IMR-90 (cell line): ENCODE results near the gene IFT74. TPM values are rescaled to one million over a fixed set of nuclear protein-coding genes. Genes with fewer than 3 reads are reported as not detected.

ENCODE experiments used
- ATAC-seq: fragments of 200-7000 bp; cut with Tn5 transposase; 2 replicates; pipeline ENCODE4 v1.9.1; 2020; ENCODE audit warnings: low read depth, mild to moderate bottlenecking, moderate library complexity
- BruUV-seq: library from RNA; stranded (reverse); fragments of 400-500 nt; replicated peaks from 2 replicates; lab custom pipeline; 2021; lab: Mats Ljungman, UMichigan
- CTCF ChIA-PET: fragments of 300-600 bp; formaldehyde crosslinking; extraction: SDS; loops from one replicate; lab custom pipeline; 2021; ENCODE audit warnings: antibody characterized with exemption; lab: Yijun Ruan, JAX
- POLR2A ChIA-PET: fragments of 300-600 bp; sonication (Branson Sonifier 250); formaldehyde crosslinking; loops from one replicate; lab custom pipeline; 2022; ENCODE audit warnings: antibody characterized with exemption; ENCODE audit not compliant: unreplicated experiment; lab: Charles Lee
- DNase-seq: peaks from one replicate; pipeline ENCODE4 v3.0.0; 2013
- H2AFZ ChIP-seq: replicated peaks from 2 replicates; pipeline ENCODE3; 2013; ENCODE audit warnings: low read length, mild to moderate bottlenecking; ENCODE audit not compliant: poor library complexity
- H2AK5ac ChIP-seq: 2 replicates; pipeline ENCODE4 v1.6.1; 2013; ENCODE audit warnings: low read depth, low read length, inconsistent platforms
- H2AK9ac ChIP-seq: replicated peaks from 2 replicates; pipeline ENCODE3; 2013; ENCODE audit warnings: mild to moderate bottlenecking, low read depth, low read length, moderate library complexity; ENCODE audit not compliant: poor library complexity
- H2BK120ac ChIP-seq: 2 replicates; pipeline ENCODE4 v1.6.1; 2013; ENCODE audit warnings: low read depth, low read length, inconsistent platforms
- H2BK15ac ChIP-seq: 3 replicates; pipeline ENCODE4 v1.6.1; 2013; ENCODE audit warnings: low read depth, low read length, inconsistent platforms
- H2BK20ac ChIP-seq: 2 replicates; pipeline ENCODE4 v1.6.1; 2013; ENCODE audit warnings: low read depth, mild to moderate bottlenecking, inconsistent platforms, low read length, moderate library complexity
- H2BK5ac ChIP-seq: 2 replicates; pipeline ENCODE4 v1.6.1; 2013; ENCODE audit warnings: mild to moderate bottlenecking, low read depth, low read length, inconsistent platforms; ENCODE audit not compliant: poor library complexity, severe bottlenecking
- H3K14ac ChIP-seq: replicated peaks from 2 replicates; pipeline ENCODE4 v1.6.1; 2013; ENCODE audit warnings: low read depth, low read length, inconsistent platforms
- H3K18ac ChIP-seq: 2 replicates; pipeline ENCODE4 v1.6.1; 2013; ENCODE audit warnings: low read depth, low read length, control low read depth
- H3K23ac ChIP-seq: 2 replicates; pipeline ENCODE4 v1.6.1; 2013; ENCODE audit warnings: low read depth, low read length, inconsistent platforms
- H3K27ac ChIP-seq: 2 replicates; pipeline ENCODE4 v1.5.1; 2013; ENCODE audit warnings: mild to moderate bottlenecking, control low read depth, low read length; ENCODE audit not compliant: insufficient read depth
- H3K27me3 ChIP-seq: 2 replicates; pipeline ENCODE4 v1.6.1; 2013; ENCODE audit warnings: low read length; ENCODE audit not compliant: control insufficient read depth, insufficient read depth
- H3K36me3 ChIP-seq: 2 replicates; pipeline ENCODE4 v1.6.1; 2013; ENCODE audit warnings: low read length, mixed read lengths; ENCODE audit not compliant: control insufficient read depth, insufficient read depth
- H3K4ac ChIP-seq: 2 replicates; pipeline ENCODE4 v1.6.1; 2013; ENCODE audit warnings: low read depth, low read length, inconsistent platforms
- H3K4me1 ChIP-seq: 2 replicates; pipeline ENCODE4 v1.6.1; 2013; ENCODE audit warnings: low read length, mixed read lengths; ENCODE audit not compliant: control insufficient read depth, insufficient read depth
- H3K4me2 ChIP-seq: 2 replicates; pipeline ENCODE4 v1.6.1; 2013; ENCODE audit warnings: low read depth, mild to moderate bottlenecking, control low read depth, low read length, moderate library complexity
- H3K4me3 ChIP-seq: 2 replicates; pipeline ENCODE4 v1.5.1; 2013; ENCODE audit warnings: low read depth, mild to moderate bottlenecking, control low read depth, low read length, moderate library complexity; ENCODE audit not compliant: insufficient read depth
- H3K56ac ChIP-seq: 2 replicates; pipeline ENCODE4 v1.6.1; 2013; ENCODE audit warnings: low read length, inconsistent platforms; ENCODE audit not compliant: insufficient read depth; ENCODE audit errors: extremely low read depth
- H3K79me1 ChIP-seq, 2 experiments: 2 replicates each; pipeline ENCODE4 v1.6.1; 2013; ENCODE audit warnings: low read length in 2 of 2, inconsistent platforms in 1 of 2, low read depth in 1 of 2
- H3K9ac ChIP-seq: 2 replicates; pipeline ENCODE4 v1.6.1; 2013; ENCODE audit warnings: low read depth, low read length, control low read depth
- H3K9me1 ChIP-seq: 2 replicates; pipeline ENCODE4 v1.6.1; 2013; ENCODE audit warnings: low read length, inconsistent platforms; ENCODE audit not compliant: insufficient read depth
- H3K9me3 ChIP-seq: 2 replicates; pipeline ENCODE4 v1.6.1; 2013; ENCODE audit warnings: low read length; ENCODE audit not compliant: control insufficient read depth, insufficient read depth
- H4K20me1 ChIP-seq: 2 replicates; pipeline ENCODE4 v1.6.1; 2013; ENCODE audit warnings: low read length, inconsistent platforms; ENCODE audit not compliant: insufficient read depth
- H4K5ac ChIP-seq: 2 replicates; pipeline ENCODE4 v1.6.1; 2013; ENCODE audit warnings: mild to moderate bottlenecking, low read depth, low read length, control low read depth
- H4K8ac ChIP-seq, 2 experiments: 2 replicates each; pipeline ENCODE4 v1.6.1; 2013; ENCODE audit warnings: low read depth in 2 of 2, low read length in 2 of 2, control low read depth in 1 of 2, inconsistent platforms in 1 of 2
- H4K91ac ChIP-seq: 2 replicates; pipeline ENCODE4 v1.6.1; 2013; ENCODE audit warnings: low read depth, low read length, inconsistent platforms; ENCODE audit not compliant: insufficient read depth
- BHLHE40 ChIP-seq: fragments of 150-350 bp; IDR thresholded peaks from 2 replicates; pipeline ENCODE4 v1.6.1; 2016; ENCODE audit warnings: mild to moderate bottlenecking, low read depth, low read length
- CEBPB ChIP-seq: IDR thresholded peaks from 2 replicates; pipeline ENCODE4 v1.6.1; 2012; ENCODE audit warnings: low read depth, low read length, improper control_type of control experiment
- FOS ChIP-seq: fragments of 150-350 bp; IDR thresholded peaks from 2 replicates; pipeline ENCODE4 v1.6.1; 2016; ENCODE audit warnings: low read depth, low read length
- MAFK ChIP-seq: IDR thresholded peaks from 2 replicates; pipeline ENCODE4 v1.6.1; 2012; ENCODE audit warnings: low read depth, low read length, improper control_type of control experiment
- MAZ ChIP-seq: IDR thresholded peaks from 2 replicates; pipeline ENCODE4 v1.6.1; 2012; ENCODE audit warnings: low read depth, mild to moderate bottlenecking, low read length, improper control_type of control experiment, moderate library complexity, borderline replicate concordance
- MXI1 ChIP-seq: IDR thresholded peaks from 2 replicates; pipeline ENCODE4 v1.6.1; 2012; ENCODE audit warnings: low read depth, mild to moderate bottlenecking, low read length, moderate library complexity, borderline replicate concordance
- NFE2L2 ChIP-seq: fragments of 150-350 bp; IDR thresholded peaks from 2 replicates; pipeline ENCODE4 v1.6.1; 2016; ENCODE audit warnings: low read depth, mild to moderate bottlenecking, low read length
- POLR2A ChIP-seq: IDR thresholded peaks from 2 replicates; pipeline ENCODE4 v1.6.1; 2012; ENCODE audit warnings: mild to moderate bottlenecking, low read depth, low read length
- RAD21 ChIP-seq: IDR thresholded peaks from 2 replicates; pipeline ENCODE4 v1.6.1; 2012; ENCODE audit warnings: low read length, improper control_type of control experiment
- RCOR1 ChIP-seq: IDR thresholded peaks from 2 replicates; pipeline ENCODE4 v1.6.1; 2012; ENCODE audit warnings: mild to moderate bottlenecking, low read length, improper control_type of control experiment; ENCODE audit not compliant: insufficient replicate concordance
- SMC3 ChIP-seq: fragments of 150-350 bp; IDR thresholded peaks from 2 replicates; pipeline ENCODE4 v1.6.1; 2016; ENCODE audit warnings: low read depth, mild to moderate bottlenecking, antibody characterized with exemption, low read length, moderate library complexity
- WGBS, 2 experiments: methylation state at CpG; one replicate each; pipeline versions ENCODE4 v1.1.5 to v1.1.7; 2013; ENCODE audit warnings: missing lambda C conversion rate in 2 of 2; ENCODE audit not compliant: insufficient read length in 1 of 2; ENCODE audit errors: extremely low coverage in 2 of 2; 5-methylcytosine and 5-hydroxymethylcytosine counted together
- dilution Hi-C: fragments of 300-500 bp; cut with HindIII; formaldehyde crosslinking; loops from one replicate; pipeline ENCODE4 v1.14.3; 2018; ENCODE audit warnings: low sequenced_read_pairs; ENCODE audit not compliant: unreplicated experiment
- in situ Hi-C: fragments of 300-500 bp; cut with MboI; formaldehyde crosslinking; loops from 3 replicates; pipeline ENCODE4 v1.14.3; 2019; ENCODE audit warnings: low sequenced_read_pairs, inconsistent platforms, mixed read lengths
- intact Hi-C: fragments of 100-400 bp; cut with micrococcal nuclease; formaldehyde crosslinking; loops from 2 replicates; pipeline ENCODE4 v1.10.0; 2022
- polyA plus RNA-seq, 3 experiments: library from polyadenylated mRNA; depleted of rRNA; stranded (reverse); fragments of >200 nt; gene quantifications; 2 replicates each; pipeline ENCODE4 v1.2.3, GENCODE V29; 2012; ENCODE audit warnings: low replicate concordance in 1 of 3
- total RNA-seq: library from RNA; depleted of rRNA; stranded (reverse); fragments of >200 nt; gene quantifications from 2 replicates; pipeline ENCODE4 v1.2.3, GENCODE V29; 2012
- TF ChIP-seq, protein P1 (sequence below): fragments of 150-350 bp; IDR thresholded peaks from 2 replicates; pipeline ENCODE4 v1.6.1; 2017; ENCODE audit warnings: mild to moderate bottlenecking, antibody characterized with exemption, low read length, low read depth
- TF ChIP-seq, protein P2 (sequence below): fragments of 150-350 bp; IDR thresholded peaks from 2 replicates; pipeline ENCODE4 v1.6.1; 2016; ENCODE audit warnings: low read depth, mild to moderate bottlenecking, low read length, moderate library complexity, borderline replicate concordance

The IFT74 gene
- total and polyA plus RNA-seq, 2 of the 4 experiments (the other 2 are of a cell fraction) = 4.6 to 12.2 TPM

DNA sequence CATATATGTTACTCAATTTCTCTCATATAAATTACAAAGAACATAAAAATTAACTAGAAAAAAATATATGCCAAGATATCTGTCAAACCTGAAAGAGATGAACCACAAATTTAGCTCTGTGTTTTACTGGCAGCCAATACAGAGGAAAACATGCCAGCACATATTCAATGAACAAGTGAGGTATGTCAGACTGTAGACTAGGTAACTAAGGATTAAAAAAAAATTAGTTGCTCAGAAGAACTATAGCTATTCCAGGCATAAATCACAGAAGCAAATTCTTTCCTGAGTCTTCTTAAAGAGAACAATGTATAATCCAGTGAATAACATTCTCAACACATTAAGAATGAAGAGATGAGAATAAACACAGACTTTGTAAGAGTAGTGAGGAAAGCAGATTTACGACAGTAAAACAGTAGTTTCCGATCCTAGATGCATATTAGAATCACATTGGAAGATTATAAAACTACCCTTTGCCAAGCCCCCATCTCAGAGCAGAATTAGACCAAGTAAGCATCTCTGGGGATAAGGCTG is 43.0 kb upstream of the IFT74 start:
- ATAC-seq (no peak), DNase-seq (no peak)
- H2AK9ac ChIP-seq = no peak overlapping the region
- peaks cover 0 to 4% of the 10 kb centered on the region in 2 experiments; a peak in 1 of 4 replicates for H3K79me1 ChIP-seq
- no peak overlapping the region for H2BK120ac ChIP-seq
- H3K56ac ChIP-seq = no peak overlapping the region
- H4K20me1 ChIP-seq = no peaks in the 10 kb centered on the region
- no peaks in the 10 kb centered on the region for H3K9me3 ChIP-seq
- no peak overlapping the region for H3K14ac ChIP-seq
- no CpG with 5 or more reads among the region's 2 CpGs for WGBS, 2 experiments
- no peak for TF ChIP-seq NFE2L2
- no peak for TF ChIP-seq MXI1
- TF ChIP-seq SMC3 = no peak
- no peak for TF ChIP-seq RCOR1
- TF ChIP-seq FOS = no peak
- TF ChIP-seq CEBPB = no peak
- no peak for TF ChIP-seq MAZ
- TF ChIP-seq, protein P1, sequence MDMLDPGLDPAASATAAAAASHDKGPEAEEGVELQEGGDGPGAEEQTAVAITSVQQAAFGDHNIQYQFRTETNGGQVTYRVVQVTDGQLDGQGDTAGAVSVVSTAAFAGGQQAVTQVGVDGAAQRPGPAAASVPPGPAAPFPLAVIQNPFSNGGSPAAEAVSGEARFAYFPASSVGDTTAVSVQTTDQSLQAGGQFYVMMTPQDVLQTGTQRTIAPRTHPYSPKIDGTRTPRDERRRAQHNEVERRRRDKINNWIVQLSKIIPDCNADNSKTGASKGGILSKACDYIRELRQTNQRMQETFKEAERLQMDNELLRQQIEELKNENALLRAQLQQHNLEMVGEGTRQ = no peak
- TF ChIP-seq BHLHE40 = no peak
- no peak for TF ChIP-seq RAD21
- no peak for TF ChIP-seq MAFK
- no peak for TF ChIP-seq POLR2A
- TF ChIP-seq, protein P2, sequence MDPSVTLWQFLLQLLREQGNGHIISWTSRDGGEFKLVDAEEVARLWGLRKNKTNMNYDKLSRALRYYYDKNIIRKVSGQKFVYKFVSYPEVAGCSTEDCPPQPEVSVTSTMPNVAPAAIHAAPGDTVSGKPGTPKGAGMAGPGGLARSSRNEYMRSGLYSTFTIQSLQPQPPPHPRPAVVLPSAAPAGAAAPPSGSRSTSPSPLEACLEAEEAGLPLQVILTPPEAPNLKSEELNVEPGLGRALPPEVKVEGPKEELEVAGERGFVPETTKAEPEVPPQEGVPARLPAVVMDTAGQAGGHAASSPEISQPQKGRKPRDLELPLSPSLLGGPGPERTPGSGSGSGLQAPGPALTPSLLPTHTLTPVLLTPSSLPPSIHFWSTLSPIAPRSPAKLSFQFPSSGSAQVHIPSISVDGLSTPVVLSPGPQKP = no peak
- H3K9ac ChIP-seq = no peak overlapping the region
- H2AFZ ChIP-seq = no peak overlapping the region
- dilution Hi-C loops (no loop called here), intact Hi-C loops (no loop called here), in situ Hi-C loops (no loop called here)
- no peak overlapping the region for H3K4me2 ChIP-seq
- H2AK5ac ChIP-seq = no peak overlapping the region
- no peak overlapping the region for H3K23ac ChIP-seq
- ChIA-PET CTCF (no interaction called here), POLR2A (no interaction called here)
- H4K5ac ChIP-seq = no peak overlapping the region
- peaks cover 15% of the 10 kb centered on the region for H3K36me3 ChIP-seq
- H3K9me1 ChIP-seq = no peaks in the 10 kb centered on the region
- no peaks in the 10 kb centered on the region for H3K4me1 ChIP-seq
- no peak overlapping the region for H2BK20ac ChIP-seq
- no peak overlapping the region for H4K91ac ChIP-seq
- H4K8ac ChIP-seq = no peak overlapping the region
- no peak overlapping the region for H3K18ac ChIP-seq
- no peak overlapping the region for H3K4me3 ChIP-seq
- no peak overlapping the region for H3K27ac ChIP-seq
- no peak overlapping the region for H2BK5ac ChIP-seq
- H2BK15ac ChIP-seq = no peak overlapping the region
- H3K27me3 ChIP-seq = no peaks in the 10 kb centered on the region
- BruUV-seq = no TSS peak
- no peak overlapping the region for H3K4ac ChIP-seq
